RWPE2 (cell line): ENCODE data around the gene RSPH9.

Experiments used
- ATAC-seq: fragments of 200-7000 bp; cut with Tn5 transposase; 3 replicates; pipeline ENCODE4 v1.9.1; 2021; ENCODE audit warnings: low read depth
- DNase-seq: peaks from one replicate; pipeline ENCODE4 v3.0.0-alpha.2; 2020; ENCODE audit warnings: low spot score
- H3K27ac ChIP-seq: fragments of 450-650 bp; 2 replicates; pipeline ENCODE4 v1.5.1; 2017; ENCODE audit warnings: mild to moderate bottlenecking; ENCODE audit not compliant: poor library complexity, severe bottlenecking
- H3K27me3 ChIP-seq: fragments of 250-450 bp; sonication (Bioruptor Pico); 2 replicates; pipeline ENCODE4 v1.5.1; 2021; ENCODE audit warnings: mild to moderate bottlenecking, moderate library complexity; ENCODE audit not compliant: insufficient read depth, poor library complexity, severe bottlenecking
- H3K36me3 ChIP-seq: fragments of 250-450 bp; sonication (Bioruptor Pico); 2 replicates; pipeline ENCODE4 v1.5.1; 2020; ENCODE audit warnings: low read depth, mild to moderate bottlenecking, moderate library complexity
- H3K4me1 ChIP-seq: fragments of 250-450 bp; sonication (Bioruptor Pico); 2 replicates; pipeline ENCODE4 v1.5.1; 2021; ENCODE audit warnings: mild to moderate bottlenecking, moderate library complexity; ENCODE audit not compliant: insufficient read depth, poor library complexity, severe bottlenecking
- H3K4me3 ChIP-seq: fragments of 250-450 bp; sonication (Bioruptor Pico); 2 replicates; pipeline ENCODE4 v1.5.1; 2021; ENCODE audit warnings: mild to moderate bottlenecking, moderate library complexity; ENCODE audit not compliant: severe bottlenecking
- H3K9me3 ChIP-seq: fragments of 250-450 bp; sonication (Bioruptor Pico); 2 replicates; pipeline ENCODE4 v1.5.1; 2021; ENCODE audit warnings: mild to moderate bottlenecking, moderate library complexity; ENCODE audit not compliant: severe bottlenecking
- CTCF ChIP-seq: fragments of 450-650 bp; IDR thresholded peaks from one replicate; pipeline ENCODE4 v1.5.1; 2017; ENCODE audit warnings: mild to moderate bottlenecking, moderate library complexity; ENCODE audit not compliant: poor library complexity, severe bottlenecking

Gene RSPH9

GRCh38 chr6:43715056-43715788, 70.4 kb downstream of the RSPH9 start:
- H3K36me3 ChIP-seq, result no peaks in the 10 kb centered on the region
- ATAC-seq (no peak), DNase-seq (no peak)
- no peaks in the 10 kb centered on the region for H3K9me3 ChIP-seq
- no peak overlapping the region for H3K4me3 ChIP-seq
- H3K27ac ChIP-seq, result no peak overlapping the region
- H3K4me1 ChIP-seq, result no peaks in the 10 kb centered on the region
- no peak for TF ChIP-seq CTCF
- no peaks in the 10 kb centered on the region for H3K27me3 ChIP-seq

GRCh38 chr6:43716099-43716498, 71.3 kb downstream of the RSPH9 start:
- Histone ChIP-seq H3K36me3 (no peaks in the 10 kb centered on the region), H3K27me3 (no peaks in the 10 kb centered on the region), H3K9me3 (no peaks in the 10 kb centered on the region), H3K4me1 (no peaks in the 10 kb centered on the region), H3K4me3 (no peak overlapping the region), H3K27ac (no peak overlapping the region)
- TF ChIP-seq CTCF, result no peak
- ATAC-seq, result no peak
- no peak for DNase-seq

- Histone ChIP-seq H3K27ac (no peak overlapping the region), H3K4me1 (no peaks in the 10 kb centered on the region), H3K9me3 (no peaks in the 10 kb centered on the region), H3K36me3 (no peaks in the 10 kb centered on the region), H3K27me3 (no peaks in the 10 kb centered on the region), H3K4me3 (no peak overlapping the region)
- TF ChIP-seq CTCF, result no peak
- ATAC-seq (no peak), DNase-seq (no peak)
Observed at GRCh38 chr6:43717389-43717788, 72.6 kb downstream of the RSPH9 start.

GRCh38 chr6:43717822-43718221, 73.0 kb downstream of the RSPH9 start:
- ATAC-seq (no peak), DNase-seq (no peak)
- Histone ChIP-seq H3K27ac (no peak overlapping the region), H3K36me3 (no peaks in the 10 kb centered on the region), H3K27me3 (no peaks in the 10 kb centered on the region), H3K9me3 (no peaks in the 10 kb centered on the region), H3K4me1 (no peaks in the 10 kb centered on the region), H3K4me3 (no peak overlapping the region)
- TF ChIP-seq CTCF, result no peak

- TF ChIP-seq CTCF, result no peak
- Histone ChIP-seq H3K36me3 (no peaks in the 10 kb centered on the region), H3K27ac (no peak overlapping the region), H3K9me3 (no peaks in the 10 kb centered on the region), H3K4me1 (no peaks in the 10 kb centered on the region), H3K4me3 (no peak overlapping the region), H3K27me3 (no peaks in the 10 kb centered on the region)
- DNase-seq, result no peak
- no peak for ATAC-seq
Observed at GRCh38 chr6:43718387-43719105, 73.7 kb downstream of the RSPH9 start.
